Activated CD4-positive, alpha-beta T cell treated with anti-CD3 and anti-CD28 coated beads, Interleukin-2, amount 50 U/mL, for 4 hours (primary cell): ENCODE data around the gene SH3RF1.

ENCODE experiments used
- DNase-seq, 2 experiments: peaks; one replicate each; pipeline ENCODE4 v3.0.0-alpha.2; 2020

SH3RF1 gene

DNA sequence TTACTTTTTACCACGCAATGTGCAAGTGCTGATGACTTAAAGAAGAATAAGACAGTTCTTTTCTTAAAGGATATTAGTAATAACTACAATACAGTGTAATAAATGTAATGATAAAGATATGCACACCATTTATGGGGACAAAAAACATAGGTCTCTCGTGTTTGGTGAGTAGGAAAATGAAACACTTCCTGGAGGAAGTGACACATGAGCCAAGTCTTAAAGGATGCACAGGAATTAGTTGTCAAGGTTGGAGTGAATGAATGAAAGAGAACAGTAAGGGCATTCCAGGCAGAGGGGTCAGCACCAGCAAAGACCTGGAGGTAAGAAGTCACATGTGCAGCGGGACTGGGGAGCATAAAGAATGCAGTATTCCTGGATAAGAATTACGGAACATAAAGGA, 112.7 kb downstream of the SH3RF1 start:
- DNase-seq: no peak

DNA sequence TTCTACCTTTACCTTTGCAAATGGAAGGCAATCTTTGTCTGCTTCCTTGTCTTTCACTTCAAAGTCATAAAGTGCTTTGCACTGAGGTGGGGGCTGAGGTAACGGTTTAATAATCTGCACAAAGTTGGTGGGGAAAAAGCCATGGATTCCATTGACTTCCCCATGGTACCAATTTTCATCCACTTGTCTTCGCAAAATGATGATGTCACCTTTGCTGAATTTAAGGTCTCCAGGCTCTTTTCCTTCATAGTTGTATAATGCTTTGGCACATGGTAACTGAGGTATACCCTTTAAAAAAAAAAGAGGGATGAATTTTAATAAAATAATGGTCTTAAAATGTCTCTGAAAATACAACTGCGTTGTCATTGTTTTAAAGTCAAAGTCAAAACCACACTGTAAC, 114.4 kb downstream of the SH3RF1 start:
- DNase-seq: no peak

DNA sequence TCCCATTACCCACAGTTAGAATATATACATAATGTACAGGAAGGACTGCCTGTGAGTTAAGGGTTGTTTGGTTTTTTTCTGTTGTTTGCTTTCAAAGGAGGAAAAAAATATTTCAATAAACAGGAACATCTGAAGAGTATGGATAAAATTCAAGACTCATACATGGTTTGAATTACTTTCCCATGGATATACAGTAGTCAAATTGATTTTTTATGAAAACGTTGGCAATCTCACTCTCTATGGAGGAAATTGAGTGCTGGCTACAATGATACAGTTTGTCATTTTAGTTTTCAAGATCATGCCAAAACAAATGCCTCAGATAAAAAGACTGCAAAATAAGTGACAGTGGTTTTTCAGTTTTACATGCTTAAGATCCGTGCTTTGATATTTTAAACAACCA, 116.6 kb downstream of the SH3RF1 start:
- DNase-seq: no peak

DNA sequence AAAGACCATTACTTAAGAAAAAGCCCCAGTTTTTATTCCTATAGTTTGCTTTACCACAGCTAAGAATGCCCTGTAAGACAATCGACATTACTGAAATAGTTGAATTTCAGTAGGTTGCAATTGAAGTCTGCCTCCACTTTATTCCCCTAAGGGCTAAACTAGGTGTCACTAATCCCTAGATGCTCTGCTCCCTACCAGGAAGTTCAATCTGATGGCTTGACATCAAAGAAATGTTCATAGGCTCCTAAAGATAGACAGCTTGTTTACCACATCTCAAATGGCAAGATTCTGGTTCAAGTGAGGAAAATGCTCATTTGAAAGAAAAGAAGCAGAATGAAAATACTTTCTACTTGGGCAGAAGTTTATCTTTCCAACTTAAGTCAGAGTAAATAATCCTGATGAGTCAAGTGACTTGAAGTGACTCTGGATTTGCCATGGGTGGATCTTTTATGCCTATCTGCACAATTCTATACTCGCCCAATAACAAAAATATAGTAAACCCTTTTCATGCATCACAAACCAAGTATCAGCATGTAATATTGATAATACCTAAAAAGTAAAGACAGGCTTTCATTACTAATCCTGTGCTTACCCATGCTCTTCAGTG, 117.2 kb downstream of the SH3RF1 start:
- DNase-seq: no peak

DNA sequence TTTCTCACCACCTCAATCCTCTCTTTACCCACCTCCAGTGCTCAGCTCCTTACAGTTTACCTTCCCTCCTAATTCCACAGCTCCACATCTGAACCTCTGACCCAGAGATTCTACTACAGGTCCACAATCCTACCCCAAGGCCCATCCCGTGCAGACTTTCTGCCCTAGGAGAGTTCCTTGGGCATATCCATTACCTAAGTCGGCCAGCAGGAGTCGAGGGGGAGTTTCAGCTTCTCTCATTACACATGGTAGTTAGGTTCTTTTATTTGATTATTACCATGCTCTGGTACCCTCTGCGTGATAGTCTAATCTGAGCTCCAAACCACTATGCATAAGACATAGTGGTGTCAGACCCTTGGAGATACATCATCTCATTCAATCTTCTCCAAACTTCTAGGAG, 117.9 kb downstream of the SH3RF1 start:
- DNase-seq: no peak

DNA sequence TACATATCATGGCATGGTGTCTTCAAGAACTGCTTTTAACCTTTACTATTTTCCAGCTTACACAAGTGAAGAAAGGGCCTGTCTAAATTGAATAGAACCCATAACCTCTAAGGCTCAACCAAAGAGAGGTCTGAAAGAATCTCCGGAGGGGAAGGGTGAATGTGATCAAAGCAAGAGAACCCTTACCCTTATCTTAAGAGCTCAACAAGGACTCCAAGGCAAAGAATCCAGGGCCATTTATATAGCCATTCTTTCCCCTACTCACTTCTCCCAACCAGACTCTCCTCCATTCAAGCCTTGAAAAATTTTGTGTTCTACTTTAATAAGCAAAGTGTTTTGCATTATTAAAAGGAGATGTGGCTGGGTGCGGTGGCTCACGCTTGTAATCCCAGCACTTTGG, 118.7 kb downstream of the SH3RF1 start:
- no peak for DNase-seq

DNA sequence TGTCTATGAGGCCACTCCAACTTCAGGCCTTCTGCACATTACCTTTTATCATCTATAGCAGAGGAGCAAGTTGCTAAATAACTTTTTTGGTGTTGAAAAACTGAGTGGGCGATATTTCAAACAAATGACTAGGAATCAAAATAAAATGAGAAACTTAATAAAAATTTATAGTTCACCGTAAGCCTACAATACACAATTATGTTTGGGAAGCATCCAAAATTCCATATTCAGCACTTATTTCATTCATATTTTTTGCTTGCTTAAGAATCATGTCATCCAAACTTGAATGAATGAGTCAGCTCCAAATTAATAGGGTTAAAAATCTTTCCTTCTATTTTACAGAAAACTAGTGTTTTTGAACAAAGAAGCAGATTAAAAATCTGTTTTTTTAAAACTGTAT, 119.1 kb downstream of the SH3RF1 start:
- no peak for DNase-seq

DNA sequence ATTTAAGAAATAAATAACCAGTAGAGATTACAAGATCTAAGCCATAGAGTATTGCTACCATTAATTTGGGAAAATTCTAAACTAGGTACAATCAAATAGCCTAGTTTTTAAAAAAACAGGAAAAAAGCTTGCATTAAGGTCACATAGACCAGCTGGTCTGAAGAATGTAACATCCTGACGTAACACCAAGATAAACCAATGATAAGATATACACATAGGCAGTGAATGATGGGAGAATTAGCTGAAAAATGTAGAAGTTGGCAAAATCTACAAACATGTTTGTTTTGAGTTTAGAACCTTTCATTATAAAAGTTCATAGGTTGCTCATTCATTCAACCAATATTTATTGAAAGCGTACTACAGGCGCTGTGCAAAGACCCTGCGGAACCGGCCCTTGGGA, 120.0 kb downstream of the SH3RF1 start:
- no peak for DNase-seq

DNA sequence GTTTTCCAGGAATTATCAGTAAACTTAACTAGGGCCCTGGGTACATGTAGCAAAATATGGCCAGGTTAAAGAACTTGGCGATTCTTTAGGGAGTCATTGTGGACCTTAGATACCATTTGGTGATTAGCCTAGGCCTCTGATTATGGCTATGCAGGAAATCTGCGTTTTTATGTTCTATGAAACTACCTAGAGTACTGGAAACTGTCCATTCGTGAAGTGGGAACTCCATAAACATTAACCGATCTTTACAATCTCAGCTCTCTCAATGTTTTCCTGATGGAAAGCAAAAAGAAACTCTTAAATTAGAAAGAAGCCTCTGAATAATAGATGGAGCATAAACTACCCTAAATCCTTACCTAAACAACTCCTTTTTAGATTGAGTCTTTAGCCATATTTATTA, 121.9 kb downstream of the SH3RF1 start:
- DNase-seq: no peak

DNA sequence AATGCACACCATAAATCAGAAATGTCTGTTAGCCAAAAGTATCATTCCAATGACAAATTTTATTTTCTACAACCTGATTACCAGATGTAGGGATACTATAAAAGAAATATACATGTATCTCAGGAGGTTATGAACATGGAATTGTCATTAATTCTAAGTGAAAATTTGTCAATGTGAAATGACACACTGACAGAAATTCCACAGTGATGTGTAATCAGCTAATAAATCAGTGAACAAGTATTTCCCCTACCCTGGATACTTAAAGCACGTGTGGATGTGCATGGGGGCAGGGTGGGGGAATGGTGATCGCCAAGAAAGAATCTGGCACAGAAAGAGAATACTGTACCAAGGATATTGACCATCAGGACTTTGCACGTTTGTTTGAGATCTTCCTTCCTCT, 123.6 kb downstream of the SH3RF1 start:
- DNase-seq: no peak

DNA sequence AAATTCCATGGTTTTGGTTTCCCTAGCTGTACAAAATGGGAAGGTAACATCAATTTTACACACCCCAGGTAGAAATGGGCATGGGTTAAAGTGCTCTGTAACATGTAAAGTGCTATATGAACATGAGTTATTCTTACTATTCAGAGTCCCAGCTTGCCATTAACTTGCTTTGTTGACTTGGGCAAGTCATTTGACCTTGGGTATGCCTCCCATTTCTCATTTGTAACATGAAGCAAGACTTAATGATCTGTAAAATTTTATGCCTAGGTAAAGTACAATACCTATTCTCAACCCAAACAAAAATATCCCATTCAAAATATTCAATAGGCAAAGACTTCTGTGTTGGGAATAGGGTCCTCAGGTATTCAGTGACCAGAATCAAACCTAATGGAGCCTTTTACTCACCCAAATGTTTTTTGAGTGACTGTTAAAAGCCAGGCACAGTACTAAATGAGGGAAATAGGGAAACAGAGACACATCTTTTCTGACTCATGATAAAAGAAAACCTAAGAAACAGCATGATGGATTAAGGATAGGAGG, 126.6 kb downstream of the SH3RF1 start:
- DNase-seq: no peak

DNA sequence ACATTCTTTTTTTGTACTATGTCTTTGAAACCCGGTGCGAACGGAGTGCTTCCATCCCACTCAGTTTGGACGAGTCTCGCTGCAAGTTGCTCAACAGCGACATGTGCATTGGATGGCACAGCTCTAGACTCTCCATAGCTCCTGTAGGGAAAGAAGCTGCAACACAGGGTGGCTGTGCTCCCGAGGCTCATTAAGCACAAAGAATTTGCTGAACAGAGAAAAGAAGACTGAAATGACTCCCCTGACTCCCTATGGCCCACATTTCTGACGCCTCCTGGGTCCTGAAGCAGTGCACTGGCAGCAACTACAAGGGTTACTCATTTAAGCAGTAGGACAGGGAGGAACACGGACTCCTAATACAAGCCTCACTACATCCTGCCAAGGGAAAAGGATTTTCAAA, 127.4 kb downstream of the SH3RF1 start:
- DNase-seq: no peak

DNA sequence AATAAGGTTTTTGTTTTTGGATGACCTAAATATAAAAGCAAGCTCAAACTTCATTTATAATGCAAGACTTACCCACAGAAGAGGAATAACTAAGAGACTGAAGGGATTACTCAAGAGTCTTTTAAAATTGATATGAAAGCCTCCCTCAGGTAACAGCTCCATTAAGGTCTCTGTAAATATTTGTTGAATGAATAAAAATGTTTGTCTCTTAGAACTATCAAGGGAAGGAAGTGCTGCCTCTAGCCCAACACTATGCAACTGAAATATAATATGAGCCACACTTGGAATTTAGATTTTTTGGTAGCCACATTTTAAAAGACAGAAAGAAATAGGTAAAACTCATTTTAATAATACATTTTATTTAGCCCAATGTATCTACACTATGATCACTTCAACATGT, 127.8 kb downstream of the SH3RF1 start:
- DNase-seq: no peak

DNA sequence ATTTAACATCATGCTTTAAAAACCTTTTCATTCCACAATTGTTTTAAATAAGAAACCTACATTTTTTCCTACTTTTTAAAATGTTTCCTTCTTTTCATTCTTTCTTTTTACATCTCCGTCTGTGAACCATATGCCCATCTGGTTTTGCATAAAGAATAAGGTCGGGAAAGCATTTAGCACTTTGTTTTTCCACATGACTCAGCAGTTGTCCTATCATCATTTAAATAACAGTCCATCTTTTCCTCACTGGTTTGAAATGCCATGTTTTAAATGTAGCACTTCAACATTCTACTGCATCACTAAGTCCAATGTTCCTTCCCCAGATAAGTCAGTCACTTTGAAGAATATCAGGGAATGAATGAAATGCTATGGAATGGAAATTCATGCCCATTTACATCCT, 128.4 kb downstream of the SH3RF1 start:
- no peak for DNase-seq

DNA sequence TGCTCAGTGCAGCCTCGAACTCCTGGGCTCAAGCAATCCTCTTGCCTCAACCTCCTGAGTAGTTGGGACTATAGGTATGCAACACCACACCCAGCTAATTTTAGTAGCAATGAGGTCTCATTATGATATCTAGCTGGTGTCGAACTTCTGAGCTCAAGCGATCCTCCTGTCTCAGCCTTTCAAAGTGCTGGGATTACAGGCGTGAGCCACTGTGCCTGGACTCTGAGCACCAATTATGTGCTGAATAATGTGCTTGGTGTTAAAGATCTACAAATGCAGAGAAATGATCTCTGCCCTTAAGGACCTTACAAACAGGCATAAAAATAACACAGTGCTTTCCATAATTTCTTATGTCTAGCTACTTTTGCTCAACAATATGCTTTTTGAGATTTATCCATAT, 131.7 kb downstream of the SH3RF1 start:
- no peak for DNase-seq

DNA sequence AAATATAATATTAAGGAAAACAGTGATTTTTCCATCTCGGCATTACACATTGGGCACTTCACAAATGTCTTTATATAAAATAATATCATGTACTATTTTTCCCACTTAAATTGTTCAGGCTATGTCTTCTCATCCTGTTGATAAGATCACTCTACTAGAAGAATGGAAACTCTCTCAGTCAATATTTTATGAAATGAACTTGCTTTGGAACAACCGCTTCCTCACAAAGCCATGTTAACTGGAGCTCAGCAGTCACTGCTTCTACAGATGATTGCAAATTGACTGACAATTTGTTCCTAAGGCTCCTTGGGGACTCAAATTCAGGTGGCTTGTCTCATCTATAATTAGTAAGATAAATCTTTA, 133.2 kb downstream of the SH3RF1 start:
- no peak for DNase-seq

DNA sequence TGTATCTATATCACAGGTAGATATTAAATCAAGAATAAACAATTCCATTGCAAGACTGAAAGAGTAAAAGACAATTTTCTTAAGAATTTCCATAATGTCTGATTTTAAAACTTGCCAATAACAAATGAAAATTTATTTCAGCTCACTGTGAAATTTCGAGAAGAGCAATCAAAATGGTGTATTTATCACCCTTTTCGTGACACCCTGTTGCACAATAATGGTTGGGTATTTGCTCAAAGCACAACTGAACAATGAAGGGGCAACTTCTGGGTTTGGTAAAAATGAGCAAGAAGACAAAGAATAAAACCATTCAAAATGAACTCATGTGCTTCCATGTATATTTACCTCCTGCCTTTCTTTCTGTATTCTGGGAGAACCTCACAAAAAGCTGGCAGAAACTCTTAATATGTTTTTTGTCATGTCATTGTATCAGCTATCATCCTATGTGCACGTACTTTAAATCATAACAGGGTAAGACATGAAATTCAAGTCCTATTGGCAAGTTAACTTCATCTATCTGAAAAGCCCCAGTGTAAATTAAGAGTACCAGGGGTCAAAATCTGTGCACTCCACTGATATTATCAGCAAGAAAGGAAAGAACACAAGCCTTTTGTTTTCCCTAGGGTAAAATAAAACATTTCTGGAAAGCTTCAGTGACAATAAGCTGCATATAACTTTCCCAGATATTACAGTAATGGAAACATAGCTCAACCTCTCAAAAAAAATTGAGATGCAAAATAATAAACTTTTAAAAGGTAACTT, 133.8 kb downstream of the SH3RF1 start:
- DNase-seq: no peak

DNA sequence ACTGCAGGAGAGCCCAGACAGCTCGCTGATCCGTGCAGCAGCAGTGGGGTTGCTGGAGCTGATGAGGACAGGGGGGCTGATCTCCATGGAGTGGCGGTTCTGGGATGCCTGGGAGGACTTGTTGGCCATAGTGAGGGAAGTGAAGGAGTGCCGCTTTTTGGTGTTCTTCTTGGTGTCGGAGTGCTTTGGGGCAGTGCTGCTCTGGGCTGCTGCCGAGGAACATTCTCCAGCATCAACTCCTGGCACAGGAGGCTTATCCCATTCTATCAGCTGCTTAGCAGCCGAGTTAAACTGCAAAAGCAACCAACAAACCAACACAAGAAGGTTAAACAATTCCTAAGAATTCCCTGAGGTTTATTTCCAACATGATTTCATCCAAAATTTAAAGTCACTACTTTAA, 134.4 kb downstream of the SH3RF1 start:
- DNase-seq: no peak

DNA sequence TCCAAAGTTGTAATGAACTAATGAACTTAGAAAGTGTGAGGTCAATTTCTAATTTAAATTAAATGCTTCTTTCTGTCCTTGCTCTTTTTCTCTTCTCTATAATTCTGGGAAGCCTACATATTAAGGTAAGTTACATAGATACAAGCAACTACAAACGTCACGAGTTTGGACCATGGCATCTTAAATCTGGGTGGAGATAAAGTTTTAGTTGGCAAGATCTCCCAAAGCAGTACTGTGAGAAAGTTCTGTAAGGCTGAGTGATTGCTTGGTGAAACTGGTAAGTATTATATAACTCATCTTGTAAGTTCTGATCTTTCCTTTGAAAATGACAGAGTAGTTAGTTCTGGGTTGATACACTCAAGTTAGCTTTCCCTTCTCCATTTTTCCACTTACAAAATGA, 135.0 kb downstream of the SH3RF1 start:
- no peak for DNase-seq

DNA sequence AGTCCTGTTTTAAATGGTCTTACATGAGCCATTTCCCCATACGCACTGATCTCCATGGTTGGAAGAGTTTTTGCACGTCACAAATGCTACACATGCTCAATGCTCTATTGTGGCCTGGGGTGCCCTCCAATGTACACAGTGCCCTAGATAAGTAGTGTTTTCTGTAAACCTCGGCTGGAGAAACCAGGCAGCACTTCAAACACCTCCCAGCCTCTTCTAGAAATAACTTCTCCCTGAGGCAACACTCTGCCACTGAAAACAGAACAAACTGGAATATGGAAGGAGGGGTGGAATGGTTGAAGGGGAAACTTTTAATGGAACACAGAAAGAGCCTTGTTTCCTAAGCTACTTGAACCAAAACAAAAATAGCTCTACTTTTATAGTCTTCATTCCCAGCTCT, 136.8 kb downstream of the SH3RF1 start:
- no peak for DNase-seq

DNA sequence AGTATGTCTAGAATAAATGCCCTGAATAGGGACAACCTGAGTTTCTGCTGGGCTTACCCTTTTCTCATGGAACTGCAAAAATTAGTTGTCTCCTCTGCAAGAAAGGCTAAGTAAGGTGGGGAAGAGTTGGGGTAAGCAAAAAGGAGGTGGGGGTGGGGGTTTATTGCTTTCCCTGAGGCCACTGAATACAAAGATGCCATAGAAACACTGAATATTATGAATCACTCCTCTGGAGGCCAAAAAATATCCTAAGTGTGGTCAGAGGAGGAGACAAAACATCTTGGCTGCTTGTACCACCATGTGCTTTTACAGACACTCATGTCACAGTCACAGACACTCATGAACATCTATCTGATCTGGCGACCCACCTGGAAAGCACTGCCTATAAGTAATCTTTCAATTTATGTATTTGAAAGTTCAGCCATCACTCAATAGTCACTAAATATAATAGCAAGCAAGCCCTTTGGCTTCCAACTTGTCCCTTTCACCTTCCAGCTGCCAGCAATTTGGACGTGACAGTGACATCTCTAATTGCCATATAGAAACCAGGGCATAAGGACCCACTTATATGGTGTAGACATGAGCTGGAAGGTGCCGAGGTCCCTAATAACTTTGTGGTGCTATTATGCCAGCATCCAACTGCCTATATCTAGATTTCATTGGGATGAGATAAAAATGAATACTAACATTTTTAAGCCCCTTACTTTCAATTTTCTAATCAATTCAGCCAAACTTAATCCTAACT, 138.0 kb downstream of the SH3RF1 start:
- DNase-seq: no peak

DNA sequence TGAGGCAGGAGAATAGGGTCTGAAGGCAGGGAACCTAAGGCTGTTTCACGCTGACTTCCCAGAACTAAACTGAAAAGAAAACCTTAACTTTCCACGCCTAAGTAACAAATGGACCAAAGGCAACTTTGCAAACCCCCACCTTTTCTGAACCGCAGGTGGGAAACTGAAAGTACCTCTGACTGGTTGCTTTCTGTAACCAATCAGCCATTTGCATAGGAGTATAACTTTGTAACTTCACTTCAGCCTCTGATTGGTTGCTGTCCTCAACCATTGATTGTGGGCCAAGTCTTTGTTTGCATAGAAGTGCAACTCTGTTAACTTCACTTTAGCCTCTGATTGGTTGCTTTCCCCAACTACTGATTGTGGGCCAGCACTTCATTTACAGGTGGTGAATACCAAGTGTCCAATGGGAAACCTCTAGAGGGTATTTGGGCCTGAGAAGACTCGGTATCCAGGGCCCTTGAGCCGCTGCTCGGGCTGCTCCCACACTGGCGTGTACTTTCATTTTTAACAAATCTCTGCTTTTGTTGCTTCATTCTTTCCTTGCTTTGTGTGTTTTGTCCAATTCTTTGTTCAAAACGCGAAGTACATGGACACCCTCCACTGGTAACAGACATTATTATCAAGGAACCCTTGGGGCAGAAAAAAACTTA, 139.1 kb downstream of the SH3RF1 start:
- DNase-seq: no peak

DNA sequence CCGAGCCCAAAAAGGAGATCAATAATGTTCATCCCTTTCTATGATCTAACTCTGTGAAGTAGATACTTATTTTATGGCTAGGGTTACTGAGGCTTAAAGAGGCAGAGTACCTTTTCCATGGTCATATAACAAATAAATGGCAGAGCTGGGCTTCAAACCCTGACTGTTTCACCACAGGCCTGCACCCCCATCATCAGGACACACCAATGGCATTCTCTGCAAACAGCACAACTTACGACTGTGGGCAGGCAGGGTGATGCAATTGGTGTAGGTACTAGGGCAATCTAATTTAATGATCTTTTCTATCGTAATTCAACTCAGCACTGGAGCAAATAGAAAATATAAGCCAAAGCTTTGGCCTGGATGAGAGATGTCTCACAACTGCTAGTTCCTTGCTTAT, 141.9 kb downstream of the SH3RF1 start:
- no peak for DNase-seq

DNA sequence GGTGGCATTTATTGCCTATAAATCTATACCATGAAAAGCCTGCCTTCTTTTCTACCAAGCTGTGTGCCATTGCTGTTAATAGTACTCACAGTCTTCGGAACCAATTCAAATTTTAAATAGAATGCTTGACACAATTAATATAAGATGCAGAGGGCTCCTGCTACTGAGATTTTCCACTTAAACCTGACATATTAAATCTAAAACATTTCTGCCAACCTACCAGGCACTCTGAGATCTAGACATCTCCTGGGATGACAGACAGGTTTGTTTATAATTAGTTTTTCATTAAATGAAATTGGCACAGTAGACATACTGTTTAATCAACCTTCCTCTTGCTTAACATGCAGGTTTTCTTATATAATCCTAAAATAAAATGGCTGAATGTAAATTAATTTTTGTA, 143.4 kb downstream of the SH3RF1 start:
- DNase-seq: no peak
